Endothelial cell of umbilical vein (primary cell): ENCODE results near the gene CCM2. TPM values are rescaled to one million over a fixed set of nuclear protein-coding genes. Genes with fewer than 3 reads are reported as not detected.

ENCODE experiments used
- BruUV-seq: library from RNA; stranded (reverse); fragments of 400-500 nt; replicated peaks from 2 replicates; lab custom pipeline; 2021; lab: Mats Ljungman, UMichigan
- CTCF ChIA-PET: fragments of 300-600, 350-600 bp; sonication (Branson Sonifier 250); formaldehyde crosslinking; loops from one replicate; lab custom pipeline; 2021; ENCODE audit warnings: antibody characterized with exemption, inconsistent platforms; lab: Charles Lee
- POLR2A ChIA-PET: fragments of 300-600, 350-600 bp; sonication (Branson Sonifier 250); formaldehyde crosslinking; loops from one replicate; lab custom pipeline; 2021; ENCODE audit warnings: antibody characterized with exemption, inconsistent platforms; lab: Charles Lee
- DNase-seq: peaks from one replicate; pipeline ENCODE4 v3.0.0-alpha.2; 2011; ENCODE audit warnings: low read depth, low spot score
- FAIRE-seq: peaks from 2 replicates; lab custom pipeline; 2011; peaks lifted over from hg19 to GRCh38; lab: Jason Lieb, UNC
- H2AFZ ChIP-seq: 2 replicates; pipeline ENCODE4 v1.6.0; 2012; ENCODE audit warnings: low read depth, low read length, control low read depth, inconsistent platforms
- H3K27ac ChIP-seq: 2 replicates; pipeline ENCODE4 v1.5.1; 2011; ENCODE audit warnings: low read depth, mild to moderate bottlenecking, control low read depth, low read length, moderate library complexity; ENCODE audit not compliant: insufficient read depth
- H3K27me3 ChIP-seq, 2 experiments: 2 replicates each; pipeline versions ENCODE4 v1.6.0 to v1.6.1; 2011; ENCODE audit warnings: low read length in 2 of 2, mixed read lengths in 1 of 2; ENCODE audit not compliant: control insufficient read depth in 2 of 2, insufficient read depth in 2 of 2
- H3K36me3 ChIP-seq, 2 experiments: 2 replicates in 1 of 2; 3 replicates in 1 of 2; pipeline ENCODE4 v1.5.1; 2011; ENCODE audit warnings: low read length in 2 of 2, mild to moderate bottlenecking in 1 of 2, moderate library complexity in 1 of 2; ENCODE audit not compliant: control insufficient read depth in 2 of 2, insufficient read depth in 2 of 2; ENCODE audit errors: extremely low read depth in 1 of 2
- H3K4me1 ChIP-seq: 3 replicates; pipeline ENCODE4 v1.5.1; 2011; ENCODE audit warnings: mild to moderate bottlenecking, low read length; ENCODE audit not compliant: control insufficient read depth, insufficient read depth; ENCODE audit errors: extremely low read depth
- H3K4me2 ChIP-seq: 2 replicates; pipeline ENCODE4 v1.6.1; 2011; ENCODE audit warnings: low read length, control low read depth, mixed read lengths; ENCODE audit not compliant: insufficient read depth
- H3K4me3 ChIP-seq, 3 experiments: fragments of 200-600 bp in 1 of 3; sonication (generic), shearing (Covaris generic) in 1 of 3; replicated peaks in 1 of 3; 2 replicates each; pipeline ENCODE4 v1.5.1; 2011 to 2016; ENCODE audit warnings: control low read depth in 3 of 3, low read length in 3 of 3, mild to moderate bottlenecking in 2 of 3, inconsistent platforms in 1 of 3, low read depth in 1 of 3, moderate library complexity in 1 of 3; ENCODE audit not compliant: insufficient read depth in 1 of 3
- H3K79me2 ChIP-seq: 2 replicates; pipeline ENCODE4 v1.6.0; 2012; ENCODE audit warnings: low read length, inconsistent platforms; ENCODE audit not compliant: control insufficient read depth, insufficient read depth
- H3K9ac ChIP-seq: replicated peaks from 2 replicates; pipeline ENCODE3; 2011; ENCODE audit warnings: low read length, control low read depth; ENCODE audit not compliant: insufficient read depth; ENCODE audit errors: extremely low read depth
- H3K9me1 ChIP-seq: replicated peaks from 3 replicates; pipeline ENCODE4 v1.6.0; 2011; ENCODE audit warnings: mild to moderate bottlenecking, low read length; ENCODE audit not compliant: control insufficient read depth, insufficient read depth; ENCODE audit errors: extremely low read depth
- H3K9me3 ChIP-seq: replicated peaks from 2 replicates; pipeline ENCODE4 v1.5.1; 2012; ENCODE audit warnings: low read length, inconsistent platforms; ENCODE audit not compliant: control insufficient read depth, insufficient read depth
- H4K20me1 ChIP-seq: replicated peaks from 2 replicates; pipeline ENCODE3; 2011; ENCODE audit warnings: mild to moderate bottlenecking, low read length; ENCODE audit not compliant: control insufficient read depth, insufficient read depth; ENCODE audit errors: extremely low read depth
- CTCF ChIP-seq, 2 donors: IDR thresholded peaks; 1 replicate in 1 of 2; 2 replicates in 1 of 2; pipeline ENCODE4 v1.5.1; 2011; ENCODE audit warnings: low read length in 2 of 2, mild to moderate bottlenecking in 2 of 2, moderate library complexity in 2 of 2, control low read depth in 1 of 2, inconsistent platforms in 1 of 2, low read depth in 1 of 2; ENCODE audit not compliant: insufficient read depth in 1 of 2; ENCODE audit errors: extremely low read depth in 1 of 2
- EZH2 ChIP-seq: IDR thresholded peaks from 2 replicates; pipeline ENCODE4 v1.6.1; 2012; ENCODE audit warnings: borderline replicate concordance, low read depth, mild to moderate bottlenecking, moderate library complexity, low read length, inconsistent platforms; ENCODE audit not compliant: severe bottlenecking
- FOS ChIP-seq: IDR thresholded peaks from 2 replicates; pipeline ENCODE4 v1.6.1; 2011; ENCODE audit warnings: mild to moderate bottlenecking, low read length, moderate library complexity, borderline replicate concordance; ENCODE audit not compliant: insufficient read depth
- GATA2 ChIP-seq: IDR thresholded peaks from 2 replicates; pipeline ENCODE4 v1.7.0; 2011; ENCODE audit warnings: low read depth, mild to moderate bottlenecking, moderate library complexity, mixed read lengths, low read length; ENCODE audit not compliant: insufficient read length, insufficient read depth
- JUN ChIP-seq: IDR thresholded peaks from 2 replicates; pipeline ENCODE4 v1.6.1; 2011; ENCODE audit warnings: borderline replicate concordance, low read depth; ENCODE audit not compliant: insufficient read length, insufficient read depth
- MAX ChIP-seq: IDR thresholded peaks from 2 replicates; pipeline ENCODE4 v1.6.1; 2011; ENCODE audit not compliant: insufficient read depth, insufficient read length
- MYC ChIP-seq: IDR thresholded peaks from one replicate; pipeline ENCODE4 v1.6.1; 2011; ENCODE audit warnings: mild to moderate bottlenecking, low read depth, low read length
- POLR2A ChIP-seq: IDR thresholded peaks from 2 replicates; pipeline ENCODE4 v1.6.1; 2012; ENCODE audit warnings: low read depth, mild to moderate bottlenecking, control low read depth, low read length
- POLR2AphosphoS5 ChIP-seq: IDR thresholded peaks from 2 replicates; pipeline ENCODE4 v1.6.1; 2012; ENCODE audit warnings: low read depth, mild to moderate bottlenecking, control low read depth, low read length, moderate library complexity; ENCODE audit not compliant: insufficient read depth
- dilution Hi-C: fragments of 300-500 bp; cut with MboI; formaldehyde crosslinking; loops from one replicate; pipeline ENCODE4 v1.15.0; 2019; ENCODE audit warnings: low sequenced_read_pairs; ENCODE audit not compliant: extremely low pct_ligation_motif_present
- intact Hi-C: fragments of 100-400 bp; cut with micrococcal nuclease; formaldehyde crosslinking; loops from one replicate; pipeline ENCODE4 v1.10.0; 2022
- polyA plus RNA-seq, 4 experiments: library from polyadenylated mRNA; depleted of rRNA in 3 of 4; stranded (reverse) in 3 of 4; unstranded in 1 of 4; fragments of >200 nt; gene quantifications; 2 replicates each; pipeline versions ENCODE4 v1.2.1 to v1.2.3, GENCODE V29; 2011 to 2012; ENCODE audit warnings: missing spikeins in 1 of 4
- total RNA-seq: library from RNA; stranded (reverse); gene quantifications from 2 replicates; pipeline ENCODE4 v1.2.3, GENCODE V29; 2021

The CCM2 gene
- total and polyA plus RNA-seq, 2 donors (not counting 3 experiments of a cell fraction or from before 2014, with no cell fraction given), result 66.1 to 70.4 TPM

- H3K27ac ChIP-seq, result peak overlapping the region; percentile 3
- H4K20me1 ChIP-seq, result no peaks in the 10 kb centered on the region
- H3K9me3 ChIP-seq, result no peaks in the 10 kb centered on the region
- intact Hi-C loops, result no loop called here
- no peak overlapping the region for H3K4me3 ChIP-seq
- H3K27me3 ChIP-seq, result no peaks in the 10 kb centered on the region
- ChIA-PET POLR2A (interaction anchor here (0.6 kb wide), 1 partner anchor 28 kb away, joined by 3 read pairs; no protein-coding TSS in a partner anchor), CTCF (interaction anchor here (0.7 to 1.9 kb wide), 5 partner anchors 9 to 1885 kb away, joined by 3 to 12 read pairs (median 3); partner anchors contain the start of gene CCM2)
- TF ChIP-seq EZH2, result no peak
- peak; percentile 64 for TF ChIP-seq GATA2
- dilution Hi-C loops, result no loop called here
- peaks cover 55% of the 10 kb centered on the region for H3K79me2 ChIP-seq
- peak overlapping the region; percentile 50 for H3K4me2 ChIP-seq
- FAIRE-seq (peak; percentile 79), DNase-seq (peak; percentile 31)
- H3K9me1 ChIP-seq, result no peaks in the 10 kb centered on the region
- no TSS peak for BruUV-seq
- H3K36me3 ChIP-seq, result peaks cover 3 to 4% of the 10 kb centered on the region in 2 experiments
- peaks cover 15% of the 10 kb centered on the region for H3K4me1 ChIP-seq
- H2AFZ ChIP-seq, result no peak overlapping the region
- no peak overlapping the region for H3K9ac ChIP-seq
Measured at GRCh38 chr7:45026984-45027773, 27.2 kb downstream of the CCM2 start.

GRCh38 chr7:45027774-45028114, 27.7 kb downstream of the CCM2 start:
- ChIA-PET POLR2A (interaction anchor here (0.6 kb wide), 1 partner anchor 29 kb away, joined by 3 read pairs; no protein-coding TSS in a partner anchor), CTCF (interaction anchor here (1.0 to 1.9 kb wide), 4 partner anchors 8 to 54 kb away, joined by 3 to 12 read pairs (median 6); partner anchors contain the start of gene CCM2)
- H4K20me1 ChIP-seq, result no peaks in the 10 kb centered on the region
- no peak for DNase-seq
- no peak overlapping the region for H3K9ac ChIP-seq
- H3K9me3 ChIP-seq, result no peaks in the 10 kb centered on the region
- FAIRE-seq, result no peak
- dilution Hi-C loops (no loop called here), intact Hi-C loops (no loop called here)
- BruUV-seq, result no TSS peak
- no peaks in the 10 kb centered on the region for H3K9me1 ChIP-seq
- TF ChIP-seq JUN (no peak), MYC (no peak), CTCF (IDR thresholded peaks at IDR 0.05; ENCODE audit: extremely low read depth in 1 of 2, insufficient read depth in 1 of 2, low read depth in 1 of 2, low read length in 2 of 2) (no peak), EZH2 (no peak), GATA2 (no peak), POLR2A (no peak), POLR2AphosphoS5 (no peak), FOS (no peak), MAX (no peak)
- peak overlapping the region; percentile 50 for H3K4me2 ChIP-seq
- H3K27ac ChIP-seq, result peak overlapping the region; percentile 3
- peaks cover 3 to 4% of the 10 kb centered on the region in 2 experiments for H3K36me3 ChIP-seq
- peaks cover 59% of the 10 kb centered on the region for H3K79me2 ChIP-seq
- H3K4me3 ChIP-seq, result no peak overlapping the region
- no peak overlapping the region for H2AFZ ChIP-seq
- no peaks in the 10 kb centered on the region for H3K27me3 ChIP-seq
- peaks cover 15% of the 10 kb centered on the region for H3K4me1 ChIP-seq
